Mesenteric fat pad (tissue), 1 donor: ENCODE results near the gene CORO2B. TPM values are rescaled to one million over a fixed set of nuclear protein-coding genes. Genes with fewer than 3 reads are reported as not detected.
A peak's percentile ranks its signal among the peaks of the same experiment; 100 is the strongest.

ENCODE experiments used
- DNase-seq: peaks from one replicate; pipeline ENCODE4 v3.0.0-alpha.2; 2020; ENCODE audit warnings: low spot score
- total RNA-seq: library from RNA; stranded (reverse); fragmentation: NEBNext Ultra II Directional; extraction: Animal tissue kit (Norgen Biotek cat#: 25700); gene quantifications from one replicate; pipeline ENCODE4 v1.2.1, GENCODE V29; 2021
- donor health status: DM: yes; HTN: yes; CAD: no.

Gene CORO2B
- total RNA-seq, 1 donor from 2014 or later, result 4.9 TPM

DNA sequence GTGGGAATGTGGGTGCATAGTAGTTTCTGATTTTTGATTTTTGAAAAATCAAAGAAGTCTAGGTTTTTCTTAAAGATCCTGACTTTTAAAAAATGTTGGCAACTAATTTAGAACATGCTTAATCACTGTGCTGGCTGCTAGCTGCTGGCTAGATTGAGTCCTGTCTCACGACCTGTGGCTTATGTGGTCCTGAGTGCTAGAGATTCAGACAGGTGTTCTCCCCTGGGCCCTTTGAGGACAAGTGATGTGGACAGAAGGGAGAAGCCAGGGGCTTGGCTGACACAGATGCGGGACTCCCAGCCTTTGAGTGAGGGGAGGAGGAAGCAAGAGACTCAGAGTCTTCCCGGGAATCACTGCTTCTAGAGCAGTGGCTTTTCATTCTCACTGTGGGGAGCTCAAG lies 47.5 kb downstream of the CORO2B start:
- no peak for DNase-seq

DNA sequence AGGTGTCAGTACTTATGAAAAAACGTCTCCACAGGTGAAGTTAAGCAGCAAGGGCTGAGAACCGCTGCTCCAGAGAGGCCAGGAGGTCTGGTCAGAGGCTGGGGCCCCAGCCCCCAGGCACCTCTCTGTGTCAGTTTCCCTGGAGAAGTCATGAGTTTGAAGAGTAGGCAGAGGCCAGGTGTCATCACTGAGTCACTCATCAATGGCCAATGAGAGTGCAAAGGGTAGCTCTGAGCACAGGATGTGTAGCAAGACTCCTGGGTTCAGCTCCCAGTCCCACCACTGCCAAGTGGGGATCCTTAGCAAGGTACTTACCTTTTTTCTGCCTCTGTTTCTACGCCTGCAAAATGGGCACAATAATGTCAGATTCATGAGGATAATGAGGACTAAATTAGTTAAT lies 47.9 kb downstream of the CORO2B start:
- no peak for DNase-seq

DNA sequence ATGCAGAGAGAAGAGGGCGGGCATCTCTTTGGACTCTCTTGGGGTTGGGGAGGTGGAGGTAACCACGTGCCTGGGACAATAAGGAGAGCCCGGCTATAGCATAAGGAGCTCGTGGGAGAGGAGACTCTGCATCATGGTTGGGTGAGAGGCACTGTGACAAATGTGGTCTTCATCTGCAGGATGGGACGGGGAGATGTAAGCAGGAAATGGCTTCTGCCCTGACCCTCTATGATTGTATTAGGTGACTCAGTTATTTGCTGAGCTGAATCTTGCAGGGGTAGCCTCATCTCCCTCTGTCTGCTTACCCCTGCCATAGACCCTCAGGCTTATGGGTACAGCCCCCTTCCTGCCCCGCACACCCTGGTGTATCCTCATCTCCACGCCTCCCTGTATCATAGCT lies 48.7 kb downstream of the CORO2B start:
- DNase-seq, result no peak

DNA sequence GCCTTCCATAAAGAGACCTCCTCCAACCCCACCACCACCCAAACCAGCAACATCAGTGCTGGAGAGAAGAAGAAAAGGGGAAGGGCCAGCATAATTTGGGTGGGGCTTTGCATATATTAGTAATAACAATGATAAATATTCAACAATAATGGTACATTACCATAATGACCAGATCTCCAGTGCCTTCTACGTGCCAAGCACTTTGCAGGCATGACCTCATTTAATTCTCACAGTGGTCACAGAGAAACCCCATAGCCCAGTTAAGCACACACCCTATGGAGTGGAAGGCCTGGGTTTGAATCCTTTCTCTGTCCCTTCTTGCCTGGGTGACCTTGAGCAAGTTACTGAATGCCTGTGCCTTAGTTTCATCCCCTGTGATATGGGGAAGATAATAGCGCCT lies 49.2 kb downstream of the CORO2B start:
- DNase-seq, result no peak

DNA sequence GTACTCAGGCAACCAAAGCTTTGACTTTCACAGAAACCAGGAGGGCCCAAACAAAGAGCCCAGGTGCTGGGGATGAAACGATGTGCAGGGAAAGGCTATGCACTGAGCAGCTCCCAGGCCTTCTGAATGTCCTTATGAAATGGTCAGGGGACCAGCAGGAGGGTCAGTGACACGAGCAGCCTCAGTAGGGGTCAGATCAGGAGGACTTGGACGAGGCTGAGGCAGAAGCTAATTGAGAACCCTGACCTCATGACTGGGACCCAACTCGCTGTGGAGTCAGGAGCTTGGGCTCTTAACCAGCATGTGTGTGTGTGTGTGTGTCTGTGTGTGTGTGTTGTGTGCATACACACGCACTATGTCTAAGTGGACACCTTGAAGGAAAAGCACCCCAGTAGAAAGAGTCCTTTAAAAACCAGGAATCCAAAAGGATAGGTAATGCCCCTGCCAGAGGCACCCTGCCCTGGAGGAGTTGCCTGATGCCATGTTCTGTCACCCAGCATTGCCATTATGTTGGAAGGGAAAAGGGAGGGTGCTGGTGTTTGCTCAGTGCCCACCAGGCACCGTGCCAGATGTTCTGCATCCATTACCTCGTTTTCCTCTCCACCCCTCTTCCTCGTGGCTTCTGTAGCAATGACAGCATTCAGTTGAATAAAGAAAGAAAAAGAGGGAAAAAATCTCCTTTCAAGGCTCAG lies 50.9 kb downstream of the CORO2B start:
- no peak for DNase-seq

DNA sequence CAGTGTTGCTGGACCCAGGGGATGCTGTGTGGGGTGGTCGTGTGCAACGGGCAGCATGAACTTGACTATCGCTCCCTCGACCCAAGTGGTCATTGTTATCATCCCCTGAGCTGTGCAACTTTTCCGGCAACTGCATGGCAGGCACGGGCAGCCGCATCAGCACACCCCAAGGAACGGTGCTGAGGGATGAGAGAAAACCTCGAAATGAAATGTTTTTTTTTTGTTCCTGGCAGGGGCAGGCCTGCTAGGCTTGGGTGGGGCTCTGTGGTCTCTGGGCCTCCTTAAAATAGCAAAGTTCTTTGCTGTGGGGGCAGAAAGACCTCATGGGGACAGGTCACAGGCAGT lies 51.4 kb downstream of the CORO2B start:
- DNase-seq, result no peak

DNA sequence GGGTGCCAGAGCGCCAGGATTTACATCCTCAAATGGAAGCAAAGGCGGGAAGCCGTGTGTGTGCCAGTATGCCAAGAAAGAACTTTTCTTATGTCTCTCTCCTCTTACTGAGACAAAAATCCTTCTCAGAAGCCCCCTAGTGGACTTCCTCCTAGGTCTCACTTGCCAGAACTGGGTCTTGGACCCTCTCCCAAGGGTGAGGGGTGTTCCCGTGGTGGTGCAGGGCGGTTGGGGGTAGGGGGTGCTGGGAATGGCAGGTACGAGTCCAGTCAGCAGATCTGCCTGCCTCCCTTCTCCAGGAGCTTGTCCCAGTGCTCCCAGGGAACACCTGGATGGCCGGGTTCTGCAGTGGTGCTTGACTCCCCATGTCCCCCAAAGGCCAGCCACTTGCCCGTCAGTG lies 52.0 kb downstream of the CORO2B start:
- DNase-seq, result no peak

DNA sequence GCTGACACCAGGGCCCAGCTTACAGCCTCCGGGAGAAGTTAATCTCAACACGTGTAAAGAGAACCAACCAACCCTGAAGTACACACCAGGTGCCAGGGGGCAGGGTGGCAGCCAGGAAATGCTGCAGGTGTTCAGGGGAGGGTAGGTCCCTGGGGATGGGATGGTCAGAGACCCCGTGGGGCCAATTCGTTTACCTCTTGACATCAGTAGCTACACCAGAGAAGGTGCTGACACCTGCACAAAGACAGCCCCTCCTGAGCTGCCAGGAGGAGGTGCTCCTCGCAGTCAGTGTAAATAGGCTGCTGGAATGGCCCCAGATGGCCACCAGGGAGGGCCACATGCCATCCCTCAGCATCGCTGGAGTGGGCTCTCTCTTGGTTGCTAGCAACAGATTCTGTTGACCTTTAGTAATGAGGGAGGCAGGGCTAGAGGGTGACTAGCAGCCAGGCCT lies 52.8 kb downstream of the CORO2B start:
- DNase-seq, result no peak

DNA sequence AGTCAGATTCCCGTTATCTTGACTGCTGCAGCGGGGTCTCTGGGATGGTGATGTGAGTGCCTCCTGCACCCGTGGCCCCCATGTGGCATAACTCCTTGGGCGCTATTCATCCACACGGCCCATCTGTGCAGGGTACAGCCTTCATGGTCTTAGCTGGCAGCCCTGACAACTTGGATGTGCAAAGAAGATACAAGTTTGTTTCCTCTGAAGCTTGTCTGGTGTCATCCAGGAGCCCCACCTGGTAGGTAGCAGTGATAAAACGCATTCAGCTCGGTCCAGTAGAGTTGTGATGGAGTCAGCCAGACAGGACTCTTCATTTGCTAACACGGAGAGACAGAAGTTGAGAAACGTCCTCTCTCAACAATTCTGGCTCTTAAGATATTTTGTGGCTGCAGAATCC lies 53.3 kb downstream of the CORO2B start:
- DNase-seq, result no peak

DNA sequence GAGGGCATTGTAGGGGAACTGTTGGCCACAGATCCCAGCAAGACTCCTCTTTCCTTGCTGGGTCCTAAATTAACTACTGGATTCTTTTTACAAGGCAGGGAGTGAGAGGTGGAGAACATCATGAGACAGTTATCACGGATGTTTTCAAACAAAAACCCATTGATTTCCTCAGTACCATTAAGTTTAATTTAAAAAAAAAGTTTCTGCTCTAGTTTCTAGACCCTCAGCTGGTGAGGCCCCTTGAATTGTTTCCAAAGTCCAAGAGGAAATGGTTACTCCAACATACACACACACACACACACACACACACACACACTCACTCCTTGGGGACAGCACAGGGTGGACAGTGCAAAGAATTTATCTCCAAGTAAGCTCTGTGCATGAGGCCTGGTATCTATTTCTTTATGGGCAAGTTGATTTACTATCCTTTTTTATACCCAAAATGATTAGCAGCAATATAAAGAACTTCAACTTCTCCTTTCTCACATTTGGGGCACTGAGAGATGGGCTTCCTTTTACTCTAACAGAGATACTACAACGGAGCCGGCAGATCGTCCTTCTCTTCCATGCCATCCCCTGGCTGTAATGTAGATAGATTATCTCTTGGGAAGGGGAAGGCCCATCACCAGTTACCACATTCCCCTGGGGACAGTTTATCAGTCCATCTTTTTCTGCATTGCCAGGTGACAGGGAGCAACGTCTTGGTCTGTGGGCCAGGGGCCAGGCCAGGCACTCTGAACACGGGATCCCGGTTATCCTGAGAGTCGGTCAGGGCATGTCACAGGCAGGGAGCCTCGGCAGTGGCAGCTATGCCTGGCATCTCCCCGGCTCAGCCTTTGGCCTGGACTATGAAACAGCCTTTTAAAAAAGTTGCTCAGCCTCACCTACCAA lies 54.7 kb downstream of the CORO2B start:
- DNase-seq, result no peak

DNA sequence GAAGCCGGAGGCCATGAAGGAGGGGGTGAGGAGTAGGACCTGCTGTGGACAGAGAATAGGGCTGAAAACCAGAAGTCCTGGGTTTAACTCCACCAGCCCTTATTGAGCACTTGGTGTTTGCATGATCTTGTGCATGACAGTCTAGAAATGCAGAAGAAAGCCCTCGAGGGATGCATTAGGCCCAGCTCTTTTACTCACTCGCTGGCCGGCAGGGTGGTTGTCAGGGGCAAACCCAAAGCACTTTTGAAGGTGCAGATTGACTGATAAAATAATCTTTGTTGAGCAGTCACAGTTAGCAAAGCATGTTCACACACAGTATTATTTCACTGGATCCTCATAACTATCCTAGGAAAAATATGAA lies 55.3 kb downstream of the CORO2B start:
- DNase-seq, result no peak

DNA sequence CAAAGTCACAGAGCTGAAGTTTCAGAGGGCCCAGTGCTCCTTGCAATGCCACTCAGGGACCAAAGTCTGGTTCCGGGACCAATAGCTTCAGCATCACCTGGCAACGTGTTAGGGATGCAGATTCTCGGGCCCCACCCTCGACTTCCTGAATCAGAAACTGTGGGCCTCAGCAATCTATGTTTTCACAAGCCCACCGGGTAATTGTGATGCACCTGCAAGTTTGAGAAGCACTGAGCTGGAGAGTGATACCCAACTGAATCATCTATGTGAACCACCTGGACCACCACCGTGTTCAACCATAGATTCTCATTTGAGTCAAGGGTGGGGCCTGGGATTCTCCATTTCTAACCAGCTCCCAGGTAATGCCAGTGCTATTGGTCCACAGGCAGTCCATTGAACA lies 55.7 kb downstream of the CORO2B start:
- no peak for DNase-seq

DNA sequence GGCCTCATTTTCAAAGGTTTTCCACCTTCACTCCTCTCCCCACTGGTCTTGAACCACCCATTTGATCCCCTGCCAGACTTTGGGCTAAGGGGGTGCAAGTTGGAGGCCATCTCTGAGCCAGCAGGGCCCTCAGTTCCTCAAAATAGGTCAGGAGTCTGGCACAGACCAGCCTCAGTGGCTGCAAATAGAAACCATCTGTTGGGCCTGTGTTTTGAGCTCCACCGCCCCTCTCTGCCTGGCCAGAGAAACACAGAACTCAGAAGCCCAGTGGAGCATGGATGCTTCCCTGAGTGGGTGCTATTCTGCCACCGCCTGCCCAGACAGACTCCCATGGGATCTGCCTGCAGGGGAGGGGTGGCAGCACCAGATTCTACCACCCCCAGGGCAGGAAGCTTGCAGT lies 56.3 kb downstream of the CORO2B start:
- no peak for DNase-seq

DNA sequence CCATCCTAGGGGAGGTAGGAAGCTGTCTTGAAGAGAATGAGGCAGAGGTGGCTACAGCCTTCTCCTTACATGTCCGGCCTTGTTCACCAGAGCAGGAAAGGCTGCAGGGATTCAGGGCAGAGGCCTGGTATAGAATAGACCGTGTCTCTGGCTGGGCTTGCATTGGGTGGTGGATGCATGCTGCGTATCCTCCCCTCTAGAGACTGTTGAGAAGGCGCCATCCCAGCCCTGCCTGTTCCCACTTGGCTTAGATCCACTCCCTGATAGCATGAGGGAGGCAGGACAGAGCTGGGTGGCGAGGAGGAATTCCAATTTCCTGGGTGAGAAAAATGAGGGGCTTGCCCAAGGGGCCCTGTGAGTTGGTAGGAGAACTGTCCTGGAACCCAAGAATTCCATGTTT lies 57.5 kb downstream of the CORO2B start:
- no peak for DNase-seq

DNA sequence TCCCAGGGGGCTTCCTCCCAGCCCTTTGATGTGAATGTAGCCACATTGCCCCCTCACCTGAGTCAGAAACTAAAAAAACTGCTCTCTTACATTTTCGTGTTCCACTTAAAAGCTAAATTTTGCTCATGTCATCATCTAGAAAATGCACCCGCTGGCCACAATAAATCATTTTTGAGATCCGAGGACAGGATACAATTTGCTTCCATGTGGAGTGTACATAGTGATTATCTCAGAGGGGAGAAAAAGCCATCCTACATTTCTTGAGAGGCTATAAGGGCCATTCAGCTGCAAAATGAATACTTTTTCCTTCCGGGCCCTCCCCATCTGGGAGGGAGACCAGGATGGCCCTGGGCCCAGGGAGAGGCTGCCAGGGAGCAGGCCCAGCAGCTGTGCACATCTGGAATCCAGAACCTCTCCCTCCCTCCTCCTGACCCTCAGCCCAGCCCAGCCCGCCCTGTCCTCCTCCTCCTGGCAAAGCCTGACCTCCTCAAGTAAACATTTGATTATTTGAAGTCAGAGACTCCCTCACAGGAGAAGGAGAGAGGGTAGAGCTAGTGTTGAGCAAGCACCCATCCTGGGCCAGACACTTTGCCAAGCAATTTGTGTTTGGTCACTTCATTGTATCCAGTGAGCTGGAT lies 59.1 kb downstream of the CORO2B start:
- DNase-seq, result no peak

DNA sequence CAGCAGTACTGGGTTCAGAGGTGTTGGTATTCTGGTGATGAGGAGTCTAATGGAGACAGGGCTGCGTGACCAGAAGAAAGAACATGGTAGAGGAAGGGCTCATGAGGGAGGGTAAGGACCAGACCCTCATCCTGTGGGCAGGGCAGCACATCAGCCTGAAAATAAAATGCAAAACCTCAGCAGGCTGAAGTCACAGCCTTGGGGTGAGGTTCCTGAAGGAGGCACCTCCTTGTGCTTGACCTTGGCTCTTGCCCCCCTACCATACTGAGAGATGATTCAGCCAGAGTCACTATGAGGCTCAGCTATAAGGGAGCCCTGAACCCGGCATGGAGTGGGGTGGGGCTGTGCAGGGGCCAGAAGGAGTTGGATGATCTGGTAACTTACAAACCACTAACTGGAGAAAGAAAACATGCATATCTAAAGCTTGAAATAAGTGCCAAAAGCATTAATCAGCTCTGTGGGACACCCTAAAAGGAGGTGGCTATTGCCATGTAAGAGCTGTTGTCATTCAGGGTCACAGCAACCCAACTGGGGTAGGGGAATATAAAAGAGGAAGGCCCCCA lies 60.2 kb downstream of the CORO2B start:
- no peak for DNase-seq

DNA sequence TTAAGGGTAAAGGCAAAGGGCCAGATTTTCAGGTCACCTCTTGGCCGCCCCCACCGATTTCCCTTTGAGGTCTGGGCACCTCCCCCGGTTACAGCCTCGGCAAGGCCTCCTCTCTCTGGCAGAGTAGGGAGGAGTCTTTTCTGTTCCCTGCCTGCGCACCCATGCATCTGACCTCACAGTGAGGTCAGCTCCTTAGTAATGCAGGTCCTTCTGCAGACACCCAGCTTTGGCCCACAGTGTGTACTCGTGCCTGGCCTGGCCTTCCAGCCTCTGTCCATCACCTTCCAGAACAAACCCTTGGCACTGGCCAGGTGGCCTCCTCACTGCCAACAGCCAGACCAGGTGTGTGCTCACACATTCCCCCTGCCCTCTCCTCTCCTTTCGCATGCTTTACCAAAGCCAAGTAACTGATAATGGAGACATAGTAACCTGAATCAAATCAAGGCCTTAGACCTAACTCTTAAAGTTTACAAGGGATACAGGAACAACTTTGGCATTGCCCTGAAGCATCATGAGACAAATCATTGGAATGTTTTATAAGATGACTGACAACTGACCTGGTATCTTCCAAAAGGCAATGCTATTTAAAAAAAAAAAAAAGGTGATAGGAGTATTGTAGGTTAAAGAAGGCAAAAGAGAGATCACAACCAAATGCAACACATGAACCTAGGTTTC lies 61.3 kb downstream of the CORO2B start:
- DNase-seq, result no peak

DNA sequence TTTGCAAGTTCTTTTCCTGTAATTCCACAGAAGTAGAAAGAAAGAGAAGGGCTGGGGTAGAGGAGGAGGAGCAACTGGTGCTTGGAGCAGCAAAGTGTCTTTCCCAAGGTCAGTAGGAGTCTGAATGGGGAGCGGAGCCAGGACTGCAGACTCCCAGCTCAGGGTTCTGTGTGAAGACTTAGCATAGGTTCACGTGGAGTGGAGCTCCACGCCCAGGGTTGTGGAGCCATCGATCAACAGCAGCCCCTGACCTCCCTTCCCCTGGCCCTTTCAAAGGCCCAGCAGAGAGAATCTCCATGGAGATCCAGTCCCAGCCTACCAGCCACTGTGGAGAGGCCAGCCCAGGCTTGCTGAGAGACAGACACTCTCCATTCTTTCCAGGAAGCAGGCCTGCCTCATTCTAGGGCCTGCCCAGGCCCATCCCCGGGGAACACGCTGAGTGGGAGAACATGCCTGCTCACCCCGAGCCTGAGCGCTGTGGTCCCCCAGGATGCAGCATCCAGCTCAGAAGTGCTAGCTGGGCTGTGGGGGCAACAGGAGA lies 62.1 kb downstream of the CORO2B start:
- peak; percentile 83 for DNase-seq

DNA sequence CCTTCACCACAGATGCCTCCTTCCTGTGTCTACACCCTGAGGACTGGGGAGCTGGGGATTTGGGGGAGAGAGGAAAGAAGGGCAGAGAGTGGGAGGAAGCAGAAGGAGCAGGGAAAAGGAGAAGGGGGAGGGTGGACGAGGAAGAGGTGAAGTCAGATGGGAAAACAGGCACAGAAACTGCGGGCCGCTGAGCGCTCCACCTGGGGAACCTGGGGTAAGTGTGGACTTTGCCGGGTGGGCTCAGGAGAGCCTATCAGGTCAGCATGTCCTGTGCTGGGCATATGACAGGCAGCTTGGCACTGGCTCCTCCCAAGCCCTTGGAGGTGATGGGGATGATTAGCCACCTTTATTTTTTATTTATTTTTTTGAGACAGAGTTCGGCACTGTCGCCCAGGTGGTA lies 62.6 kb downstream of the CORO2B start:
- no peak for DNase-seq

DNA sequence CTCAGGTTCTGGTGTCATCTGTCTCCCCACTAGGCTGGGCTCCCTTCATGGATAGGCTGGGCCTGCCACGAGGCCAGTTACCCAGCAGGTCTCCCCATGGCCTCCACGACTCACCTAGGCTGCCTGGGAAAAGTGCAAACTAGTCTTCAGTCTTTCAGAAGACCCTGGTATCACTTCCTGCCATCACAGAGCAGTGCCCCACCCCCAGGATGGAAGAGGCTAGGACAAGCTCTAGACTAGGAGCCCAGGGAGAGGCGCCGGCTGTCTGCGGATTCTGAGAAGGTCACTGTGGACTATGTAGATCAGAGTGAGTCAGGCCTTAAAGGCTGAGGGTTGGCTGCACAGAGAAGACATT lies 63.7 kb downstream of the CORO2B start:
- peak; percentile 81 for DNase-seq

DNA sequence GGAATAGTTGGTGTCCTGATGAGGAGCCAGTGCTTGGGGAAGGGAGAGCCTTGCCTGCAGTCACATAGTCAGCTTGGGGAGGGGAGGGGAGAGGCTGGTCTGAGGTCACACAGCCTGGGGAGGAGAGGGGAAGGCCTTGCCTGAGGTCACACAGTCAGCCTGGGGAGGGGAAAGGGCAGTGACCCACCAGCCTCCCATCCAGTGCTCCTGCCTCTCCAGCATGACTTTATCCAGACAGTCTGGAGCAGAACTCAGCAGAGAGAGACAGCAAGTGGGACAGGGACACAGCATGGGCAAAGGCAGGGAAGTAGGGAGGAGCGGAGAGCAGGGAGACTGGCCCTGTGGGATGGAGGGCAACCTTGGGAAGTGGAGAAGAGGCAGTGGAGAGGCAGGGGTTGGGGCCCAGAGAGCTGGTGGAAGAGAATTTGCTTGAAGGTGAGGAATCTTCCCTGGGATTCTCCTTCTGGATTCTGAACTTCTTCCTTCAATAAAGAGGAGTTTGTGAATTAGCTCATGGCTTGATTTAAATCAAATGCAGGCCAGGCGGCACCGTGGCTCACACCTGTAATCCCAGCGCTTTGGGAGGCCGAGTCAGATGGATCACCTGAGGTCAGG lies 64.5 kb downstream of the CORO2B start:
- DNase-seq, result peak; percentile 67
